Measurements from ENCODE around the gene UGT1A4. TPM values are rescaled to one million over a fixed set of nuclear protein-coding genes. Genes with fewer than 3 reads are reported as not detected.

UGT1A4 gene
- total and polyA plus RNA-seq, 8 donors, result 0.19 TPM; not detected in 7

DNA sequence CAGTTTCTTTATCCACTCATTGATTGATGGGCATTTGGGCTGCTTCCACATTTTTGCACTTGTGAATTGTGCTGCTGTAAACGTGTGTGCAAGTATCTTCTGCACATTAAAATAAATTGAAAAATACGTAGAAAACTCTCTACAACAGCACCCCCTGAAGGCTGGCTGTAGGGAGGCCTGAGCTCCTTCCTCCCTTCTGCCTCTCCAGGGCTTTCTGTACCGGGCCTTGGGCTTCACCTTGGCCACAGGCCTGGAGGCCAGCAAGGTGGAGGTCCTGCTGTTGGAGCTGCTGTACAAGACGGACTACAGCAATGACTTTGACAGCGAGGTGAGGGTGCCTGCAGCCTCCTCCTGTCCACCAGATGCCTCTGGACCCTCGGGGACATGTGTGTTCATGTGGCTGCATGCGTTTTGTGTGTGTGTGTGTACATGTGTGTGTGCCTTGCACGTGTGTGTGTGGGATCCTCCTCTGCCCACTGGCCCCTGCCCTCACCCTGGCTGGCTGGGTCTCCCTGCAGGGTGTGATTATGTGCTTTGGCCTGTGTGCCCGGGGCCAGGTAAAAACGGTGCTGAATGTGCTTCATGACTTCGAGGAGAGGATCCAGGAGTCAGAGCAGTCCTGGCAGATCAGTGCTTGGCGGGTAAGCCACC lies 88.8 kb downstream of the UGT1A4 start:
- TF ChIP-seq CTCF (IDR thresholded peaks at IDR 0.05), result no peak
- Histone ChIP-seq H3K4me1 (no peaks in the 10 kb centered on the region), H3K4me3 (no peak overlapping the region), H3K9me3 (no peaks in the 10 kb centered on the region), H3K36me3 (no peaks in the 10 kb centered on the region), H3K27me3 (no peaks in the 10 kb centered on the region), H3K27ac (no peak overlapping the region)
- 55 to 62% methylated on average over 12 of the region's 12 CpGs for WGBS, 2 donors
- ATAC-seq (no peak), DNase-seq (peak in 3 of 6 donors; percentile 2 to 39 (median 29)), FAIRE-seq (no peak)
- intact Hi-C loops (cut with DNase I), result no loop called here

DNA sequence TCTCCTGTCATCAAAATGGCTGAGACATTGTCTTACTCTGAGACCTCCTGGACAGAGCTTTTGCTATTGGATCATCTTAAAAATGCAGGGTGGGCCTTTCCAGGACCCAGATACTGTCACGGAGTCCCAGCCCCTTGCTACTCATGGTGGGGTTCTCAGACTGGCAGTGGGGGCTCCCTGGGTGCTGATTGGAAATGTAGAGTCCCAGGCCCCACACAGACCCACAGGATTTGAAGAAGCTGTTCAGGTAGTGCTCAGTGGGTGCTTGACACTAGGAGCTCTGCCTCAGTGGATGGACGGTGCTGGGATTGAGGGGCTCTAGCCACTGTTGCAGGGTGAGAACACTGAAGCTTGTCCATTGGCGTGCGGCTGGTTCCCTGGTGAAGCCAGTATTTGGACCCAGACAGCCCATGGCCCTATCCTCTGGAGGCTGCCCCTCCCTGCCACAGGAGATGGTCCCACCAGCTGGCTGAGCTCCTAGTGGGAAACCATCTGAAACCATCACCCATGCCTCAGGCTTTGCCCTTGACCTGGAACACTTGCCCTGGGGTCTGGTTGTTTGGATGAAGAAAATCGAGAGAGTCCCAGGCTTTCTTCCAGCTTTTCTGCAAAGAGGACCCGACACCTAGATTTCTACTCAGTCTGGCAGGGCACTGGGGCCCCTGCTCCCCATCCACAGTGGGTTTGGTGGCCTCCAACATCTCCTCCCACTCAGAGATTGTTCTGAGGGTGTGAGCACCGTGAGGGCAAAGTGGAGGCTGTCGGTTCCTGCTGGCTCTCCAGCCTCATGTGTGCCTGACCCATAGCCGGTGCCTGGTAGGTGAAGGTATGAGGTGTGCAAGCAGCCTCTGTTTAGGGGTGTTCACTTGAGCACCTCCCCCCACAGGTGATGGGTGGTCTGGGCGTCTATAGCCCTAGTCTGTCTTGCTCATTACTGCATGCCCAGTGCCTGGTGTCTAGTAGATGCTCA lies 89.7 kb downstream of the UGT1A4 start:
- intact Hi-C loops (cut with DNase I), result no loop called here
- FAIRE-seq, result no peak
- Histone ChIP-seq H3K4me1 (no peaks in the 10 kb centered on the region), H3K4me3 (no peak overlapping the region), H3K27ac (no peak overlapping the region), H3K27me3 (no peaks in the 10 kb centered on the region), H3K9me3 (no peaks in the 10 kb centered on the region), H3K36me3 (no peaks in the 10 kb centered on the region)
- DNase-seq, result peak in 4 of 6 donors; percentile 3 to 21 (median 12)
- WGBS, 2 donors, result 61 to 74% methylated on average over 10 of the region's 10 CpGs
- ATAC-seq, result no peak
- no peak for TF ChIP-seq CTCF (IDR thresholded peaks at IDR 0.05)

GRCh38 chr2:233810385-233810784 lies 91.8 kb downstream of the UGT1A4 start:
- Histone ChIP-seq H3K27me3 (no peaks in the 10 kb centered on the region), H3K27ac (no peak overlapping the region), H3K9me3 (no peaks in the 10 kb centered on the region), H3K4me1 (no peaks in the 10 kb centered on the region), H3K36me3 (no peaks in the 10 kb centered on the region), H3K4me3 (no peak overlapping the region)
- intact Hi-C loops (cut with DNase I), result no loop called here
- no peak for FAIRE-seq
- TF ChIP-seq CTCF (IDR thresholded peaks at IDR 0.05), result no peak
- peak in 1 of 6 donors; percentile 17 for DNase-seq
- ATAC-seq, result no peak
- 73 to 82% methylated on average over 6 of the region's 6 CpGs for WGBS, 2 donors

- no peak overlapping the region for H3K27ac ChIP-seq
- TF ChIP-seq CTCF (IDR thresholded peaks at IDR 0.05), result no peak
- no peaks in the 10 kb centered on the region for H3K27me3 ChIP-seq
- 52 to 66% methylated on average over 4 of the region's 4 CpGs for WGBS, 2 donors
- H3K4me1 ChIP-seq, result no peaks in the 10 kb centered on the region
- H3K4me3 ChIP-seq, result no peak overlapping the region
- intact Hi-C loops (cut with DNase I), result no loop called here
- H3K36me3 ChIP-seq, result no peaks in the 10 kb centered on the region
- DNase-seq, result peak in 3 of 6 donors; percentile 2 to 25 (median 5)
- no peaks in the 10 kb centered on the region for H3K9me3 ChIP-seq
- no peak for ATAC-seq
- FAIRE-seq, result no peak
Measured at GRCh38 chr2:233811087-233811486, 92.6 kb downstream of the UGT1A4 start.
